H1 (cell line): ENCODE data around the gene MB. TPM values are rescaled to one million over a fixed set of nuclear protein-coding genes. Genes with fewer than 3 reads are reported as not detected.

Source experiments
- CTCF ChIA-PET: fragments of 300-600 bp; sonication (Branson Sonifier 250); formaldehyde crosslinking; loops from one replicate; lab custom pipeline; 2021; ENCODE audit not compliant: partially characterized antibody; lab: Charles Lee
- POLR2A ChIA-PET: fragments of 300-600 bp; sonication (Branson Sonifier 250); formaldehyde crosslinking; loops from one replicate; lab custom pipeline; 2021; ENCODE audit warnings: inconsistent platforms; ENCODE audit not compliant: partially characterized antibody; lab: Charles Lee
- DNase-seq, 2 experiments: peaks; one replicate each; pipeline versions ENCODE4 v3.0.0 to v3.0.0-alpha.2; 2010 to 2022; ENCODE audit warnings: low spot score in 2 of 2, low read depth in 1 of 2, mixed read lengths in 1 of 2
- FAIRE-seq: peaks from 2 replicates; lab custom pipeline; 2011; peaks lifted over from hg19 to GRCh38; lab: Jason Lieb, UNC
- H2AFZ ChIP-seq: 2 replicates; pipeline ENCODE4 v1.8.1; 2012; ENCODE audit warnings: low read length, inconsistent platforms
- H2AK5ac ChIP-seq: 2 replicates; pipeline ENCODE4 v1.6.1; 2013; ENCODE audit warnings: low read depth, low read length
- H2BK120ac ChIP-seq: replicated peaks from 2 replicates; pipeline ENCODE3; 2013; ENCODE audit warnings: low read depth, low read length, inconsistent platforms
- H2BK12ac ChIP-seq: 2 replicates; pipeline ENCODE4 v1.6.1; 2013; ENCODE audit warnings: low read depth, low read length
- H2BK15ac ChIP-seq: 2 replicates; pipeline ENCODE4 v1.6.1; 2013; ENCODE audit warnings: low read length
- H2BK20ac ChIP-seq: 2 replicates; pipeline ENCODE4 v1.6.1; 2013; ENCODE audit warnings: low read length
- H2BK5ac ChIP-seq: 2 replicates; pipeline ENCODE4 v1.6.1; 2013; ENCODE audit warnings: low read depth, low read length
- H3K14ac ChIP-seq: 2 replicates; pipeline ENCODE4 v1.6.1; 2013; ENCODE audit warnings: inconsistent platforms; ENCODE audit not compliant: insufficient read length
- H3K18ac ChIP-seq: 2 replicates; pipeline ENCODE4 v1.6.1; 2013; ENCODE audit warnings: low read length; ENCODE audit errors: extremely low read depth
- H3K23ac ChIP-seq: 2 replicates; pipeline ENCODE4 v1.6.1; 2013; ENCODE audit warnings: inconsistent platforms; ENCODE audit not compliant: insufficient read length
- H3K23me2 ChIP-seq: 2 replicates; pipeline ENCODE4 v1.6.1; 2013; ENCODE audit warnings: low read depth, low read length
- H3K27ac ChIP-seq: 2 replicates; pipeline ENCODE4 v1.6.1; 2011; ENCODE audit warnings: low read depth, low read length, inconsistent platforms
- H3K27me3 ChIP-seq, 4 experiments: replicated peaks in 1 of 4; 1 replicate in 1 of 4; 2 replicates in 3 of 4; pipeline versions ENCODE4 v1.6.1 to v1.8.1; 2011 to 2013; ENCODE audit warnings: low read length in 3 of 4, mild to moderate bottlenecking in 3 of 4, inconsistent platforms in 2 of 4, mixed read lengths in 2 of 4, moderate library complexity in 1 of 4; ENCODE audit not compliant: control insufficient read depth in 3 of 4, insufficient read depth in 3 of 4; ENCODE audit errors: extremely low read depth in 1 of 4
- H3K36me3 ChIP-seq, 4 experiments: 2 replicates each; pipeline versions ENCODE4 v1.6.1 to v1.8.1; 2011 to 2013; ENCODE audit warnings: mild to moderate bottlenecking in 4 of 4, low read length in 3 of 4, moderate library complexity in 2 of 4, control low read depth in 1 of 4, inconsistent platforms in 1 of 4; ENCODE audit not compliant: insufficient read depth in 4 of 4, control insufficient read depth in 2 of 4
- H3K4ac ChIP-seq: replicated peaks from 2 replicates; pipeline ENCODE3; 2013; ENCODE audit warnings: low read length, low read depth, mixed read lengths, inconsistent platforms; ENCODE audit not compliant: insufficient read length
- H3K4me1 ChIP-seq, 4 experiments: replicated peaks in 1 of 4; 1 replicate in 1 of 4; 2 replicates in 3 of 4; pipeline versions ENCODE4 v1.6.1 to v1.8.1; 2011 to 2013; ENCODE audit warnings: low read length in 3 of 4, inconsistent platforms in 2 of 4, mixed read lengths in 1 of 4; ENCODE audit not compliant: insufficient read depth in 4 of 4, control insufficient read depth in 3 of 4
- H3K4me2 ChIP-seq, 2 experiments: 2 replicates each; pipeline versions ENCODE4 v1.6.1 to v1.8.1; 2011 to 2013; ENCODE audit warnings: low read depth in 2 of 2, low read length in 2 of 2, control low read depth in 1 of 2, inconsistent platforms in 1 of 2, mild to moderate bottlenecking in 1 of 2; ENCODE audit not compliant: insufficient read depth in 1 of 2
- H3K4me3 ChIP-seq, 4 experiments: fragments of 200-600, 300-600 bp in 1 of 4; sonication (generic), shearing (Covaris generic), sonication (Bioruptor Twin) in 1 of 4; 2 replicates each; pipeline versions ENCODE4 v1.5.1 to v1.8.1; 2011 to 2016; ENCODE audit warnings: low read length in 4 of 4, low read depth in 3 of 4, control low read depth in 2 of 4, inconsistent platforms in 2 of 4, mild to moderate bottlenecking in 2 of 4, mixed read lengths in 1 of 4, moderate library complexity in 1 of 4; ENCODE audit not compliant: insufficient read depth in 2 of 4; ENCODE audit errors: extremely low read depth in 1 of 4
- H3K56ac ChIP-seq: replicated peaks from 2 replicates; pipeline ENCODE3; 2013; ENCODE audit warnings: low read depth, mild to moderate bottlenecking, mixed read lengths, low read length, inconsistent platforms; ENCODE audit not compliant: insufficient read length
- H3K79me1 ChIP-seq: 2 replicates; pipeline ENCODE4 v1.6.1; 2013; ENCODE audit warnings: low read depth, low read length, control low read depth
- H3K79me2 ChIP-seq, 2 experiments: 2 replicates each; pipeline versions ENCODE4 v1.6.1 to v1.8.1; 2012 to 2013; ENCODE audit warnings: low read length in 2 of 2, mild to moderate bottlenecking in 2 of 2, inconsistent platforms in 1 of 2; ENCODE audit not compliant: insufficient read depth in 2 of 2, control insufficient read depth in 1 of 2
- H3K9ac ChIP-seq, 4 experiments: replicated peaks in 1 of 4; 1 replicate in 1 of 4; 2 replicates in 3 of 4; pipeline versions ENCODE4 v1.6.1 to v1.8.1; 2011 to 2013; ENCODE audit warnings: low read depth in 3 of 4, low read length in 3 of 4, control low read depth in 2 of 4, mild to moderate bottlenecking in 2 of 4, moderate library complexity in 2 of 4, inconsistent platforms in 1 of 4; ENCODE audit errors: extremely low read depth in 1 of 4
- H3K9me3 ChIP-seq, 2 experiments: 2 replicates each; pipeline versions ENCODE4 v1.6.1 to v1.8.1; 2012 to 2013; ENCODE audit warnings: mild to moderate bottlenecking in 2 of 2, moderate library complexity in 2 of 2, control low read depth in 1 of 2, inconsistent platforms in 1 of 2, low read depth in 1 of 2, low read length in 1 of 2, mixed read lengths in 1 of 2; ENCODE audit not compliant: insufficient read depth in 2 of 2
- H4K20me1 ChIP-seq, 2 experiments: replicated peaks in 1 of 2; 2 replicates each; pipeline versions ENCODE3 to v1.8.1; 2011 to 2013; ENCODE audit warnings: inconsistent platforms in 2 of 2, low read length in 2 of 2, mild to moderate bottlenecking in 1 of 2; ENCODE audit not compliant: insufficient read depth in 2 of 2, control insufficient read depth in 1 of 2
- H4K5ac ChIP-seq: 2 replicates; pipeline ENCODE4 v1.6.1; 2013; ENCODE audit warnings: low read length, low read depth, mixed read lengths, inconsistent platforms; ENCODE audit not compliant: insufficient read length
- H4K8ac ChIP-seq: 2 replicates; pipeline ENCODE4 v1.8.0; 2013; ENCODE audit warnings: mild to moderate bottlenecking, moderate library complexity, low read length, inconsistent platforms; ENCODE audit not compliant: insufficient read depth; ENCODE audit errors: extremely low read depth
- H4K91ac ChIP-seq: replicated peaks from 2 replicates; pipeline ENCODE3; 2013; ENCODE audit warnings: low read length, mixed read lengths, inconsistent platforms; ENCODE audit not compliant: insufficient read length
- CBX8 ChIP-seq: fragments of 300-800, 300-1000 bp; sonication (generic); IDR thresholded peaks from 2 replicates; pipeline ENCODE4 v1.7.1; 2016; ENCODE audit warnings: low read depth, low read length, borderline replicate concordance
- HDAC6 ChIP-seq: IDR thresholded peaks from one replicate; pipeline ENCODE4 v1.7.1; 2012; ENCODE audit warnings: low read depth, mild to moderate bottlenecking, inconsistent platforms, low read length, moderate library complexity
- MAFK ChIP-seq: IDR thresholded peaks from 2 replicates; pipeline ENCODE4 v1.6.1; 2012; ENCODE audit warnings: low read depth, mild to moderate bottlenecking, improper control_type of control experiment, low read length
- SP1 ChIP-seq: IDR thresholded peaks from 2 replicates; pipeline ENCODE4 v1.6.1; 2011; ENCODE audit warnings: low read depth, low read length
- SRF ChIP-seq: IDR thresholded peaks from 2 replicates; pipeline ENCODE4 v1.6.1; 2011; ENCODE audit warnings: mild to moderate bottlenecking, low read depth, low read length, moderate library complexity
- TAF1 ChIP-seq: IDR thresholded peaks from 2 replicates; pipeline ENCODE4 v1.6.1; 2011; ENCODE audit warnings: mild to moderate bottlenecking, low read depth, low read length
- WGBS, 2 experiments: shearing (Covaris generic) in 1 of 2; methylation state at CpG; one replicate each; pipeline versions ENCODE4 v1.1.6 to v1.1.7; 2013 to 2015; ENCODE audit warnings: low lambda C conversion rate in 2 of 2, mixed read lengths in 2 of 2, inconsistent platforms in 1 of 2, low coverage in 1 of 2, missing lambda C conversion rate in 1 of 2; ENCODE audit not compliant: insufficient replicate concordance in 2 of 2, insufficient coverage in 1 of 2, insufficient read length in 1 of 2; ENCODE audit errors: extremely low coverage in 1 of 2, missing lambda C conversion rate in 1 of 2; 5-methylcytosine and 5-hydroxymethylcytosine counted together
- polyA plus RNA-seq, 7 experiments: library from polyadenylated mRNA; depleted of rRNA in 3 of 7; stranded (reverse) in 5 of 7; unstranded in 2 of 7; fragments of >200 nt in 5 of 7; fragments of 200-250 nt in 2 of 7; gene quantifications; 1 replicate in 5 of 7; 2 replicates in 1 of 7; 4 replicates in 1 of 7; pipeline versions ENCODE4 v1.2.1 to v1.2.3, GENCODE V29; 2011 to 2013; ENCODE audit warnings: missing spikeins in 2 of 7, mixed read lengths in 2 of 7
- total RNA-seq: library from RNA; stranded (reverse); fragmentation: NEBNext Ultra II Directional; extraction: Animal tissue kit (Norgen Biotek cat#: 25700); gene quantifications from 2 replicates; pipeline ENCODE4 v1.2.1, GENCODE V29; 2021
- TF ChIP-seq, protein P1 (sequence below): IDR thresholded peaks from 2 replicates; pipeline ENCODE4 v1.6.1; 2012; ENCODE audit warnings: inconsistent platforms

MB gene
- total and polyA plus RNA-seq, 2 of the 8 experiments (the other 6 are each of a cell fraction or from before 2014, with no cell fraction given), result 1.5 TPM; not detected in 1

DNA sequence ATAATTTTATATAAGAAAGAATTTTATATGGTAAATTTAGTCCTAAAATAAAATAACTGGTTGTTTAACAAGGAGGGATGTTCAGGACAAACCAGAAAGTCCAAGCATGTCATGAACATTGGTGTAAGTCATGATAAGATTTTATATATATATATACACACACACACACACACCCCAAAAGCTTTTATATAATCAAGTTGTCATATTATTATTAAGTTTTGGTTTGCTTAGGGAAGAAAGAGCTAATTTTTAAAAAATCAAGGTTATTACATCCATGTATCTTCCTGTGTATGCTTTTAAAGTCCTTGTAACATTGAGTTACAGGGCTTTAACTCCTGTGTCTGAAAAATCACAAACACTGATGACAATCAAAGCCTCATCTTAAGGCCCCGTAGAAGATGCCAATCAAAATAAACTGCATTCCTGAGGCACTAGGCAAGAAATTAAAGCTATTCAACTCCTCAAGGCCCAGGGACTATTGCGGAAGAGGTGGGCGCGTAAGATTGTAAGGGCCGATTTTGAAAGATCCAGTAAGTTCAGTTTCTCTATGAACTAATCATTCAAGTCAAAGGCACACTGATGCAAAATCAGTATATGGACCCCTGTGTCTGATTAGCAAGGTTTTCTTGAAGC is 47.9 kb upstream of the MB start:
- Histone ChIP-seq H2BK120ac (no peak overlapping the region), H3K4me2 (no peak overlapping the region), H2AFZ (no peak overlapping the region), H3K9me3 (peaks cover 31 to 32% of the 10 kb centered on the region in 2 experiments), H3K9ac (no peak overlapping the region), H3K79me2 (no peaks in the 10 kb centered on the region), H3K36me3 (peaks cover 0 to 11% (median 1%) of the 10 kb centered on the region in 4 experiments; a peak in 3 of 8 replicates), H3K79me1 (no peaks in the 10 kb centered on the region), H3K27ac (no peak overlapping the region), H2BK15ac (no peak overlapping the region), H2BK5ac (no peak overlapping the region), H3K4me1 (peaks cover 0 to 10% (median 4%) of the 10 kb centered on the region in 4 experiments; a peak in 2 of 7 replicates), H3K4me3 (peak overlapping the region in 1 of 4 experiments; percentile 29; a peak in 1 of 8 replicates), H4K91ac (no peak overlapping the region), H3K14ac (no peak overlapping the region), H3K4ac (no peak overlapping the region), H2AK5ac (no peak overlapping the region), H3K23me2 (no peaks in the 10 kb centered on the region), H3K27me3 (no peaks in the 10 kb centered on the region), H4K8ac (no peak overlapping the region), H2BK12ac (no peak overlapping the region), H2BK20ac (no peak overlapping the region), H3K23ac (no peak overlapping the region), H3K56ac (no peak overlapping the region), H3K18ac (no peak overlapping the region), H4K5ac (no peak overlapping the region), H4K20me1 (no peaks in the 10 kb centered on the region)
- POLR2A ChIA-PET, result no interaction called here
- FAIRE-seq (no peak), DNase-seq (no peak)
- CTCF ChIA-PET, result interaction anchor here (1.2 to 2.5 kb wide), 2 partner anchors 20 to 31 kb away, joined by 3 to 12 read pairs; no protein-coding TSS in a partner anchor
- no peak for TF ChIP-seq HDAC6
- TF ChIP-seq SRF, result no peak
- TF ChIP-seq TAF1, result no peak
- TF ChIP-seq, protein P1, sequence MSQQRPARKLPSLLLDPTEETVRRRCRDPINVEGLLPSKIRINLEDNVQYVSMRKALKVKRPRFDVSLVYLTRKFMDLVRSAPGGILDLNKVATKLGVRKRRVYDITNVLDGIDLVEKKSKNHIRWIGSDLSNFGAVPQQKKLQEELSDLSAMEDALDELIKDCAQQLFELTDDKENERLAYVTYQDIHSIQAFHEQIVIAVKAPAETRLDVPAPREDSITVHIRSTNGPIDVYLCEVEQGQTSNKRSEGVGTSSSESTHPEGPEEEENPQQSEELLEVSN, result no peak
- TF ChIP-seq SP1, result no peak
- TF ChIP-seq CBX8, result no peak
- no peak for TF ChIP-seq MAFK
- 95% methylated on average over 5 of the region's 5 CpGs; no CpG with 5 or more reads in 1 of the 2 experiments for WGBS, 2 experiments
